ENCODE data around the gene HSF2BP.

GRCh38 chr21:43618940-43619339, 40.3 kb downstream of the HSF2BP start:
- no peak for TF ChIP-seq CTCF (conservative IDR thresholded peaks at IDR 0.05)
- no peak for TF ChIP-seq EZH2 (IDR thresholded peaks at IDR 0.05; ENCODE audit: low read depth)

All from PC-9 (cell line).